H9 (cell line): Measurements from ENCODE around the gene MATN1. TPM values are rescaled to one million over a fixed set of nuclear protein-coding genes. Genes with fewer than 3 reads are reported as not detected.

ENCODE experiments used
- DNase-seq: peaks from one replicate; pipeline ENCODE4 v3.0.0-alpha.2; 2017
- H2AFZ ChIP-seq: one replicate; pipeline ENCODE4 v1.6.1; 2013; ENCODE audit warnings: mild to moderate bottlenecking, low read length, control low read depth, moderate library complexity
- H2AK5ac ChIP-seq: 2 replicates; pipeline ENCODE4 v1.6.1; 2013; ENCODE audit warnings: low read length, control low read depth, mixed read lengths; ENCODE audit not compliant: insufficient read length
- H2BK120ac ChIP-seq: one replicate; pipeline ENCODE4 v1.6.1; 2013; ENCODE audit warnings: low read depth, mild to moderate bottlenecking, low read length, control low read depth, inconsistent platforms; ENCODE audit not compliant: poor library complexity, severe bottlenecking
- H2BK12ac ChIP-seq: 2 replicates; pipeline ENCODE4 v1.6.1; 2013; ENCODE audit warnings: low read length, control low read depth, mixed read lengths, low read depth; ENCODE audit not compliant: insufficient read length
- H2BK15ac ChIP-seq: 2 replicates; pipeline ENCODE4 v1.6.1; 2013; ENCODE audit warnings: low read depth, low read length, control low read depth
- H2BK20ac ChIP-seq: one replicate; pipeline ENCODE4 v1.6.1; 2013; ENCODE audit warnings: low read depth, mild to moderate bottlenecking, low read length, control low read depth, inconsistent platforms; ENCODE audit not compliant: poor library complexity, severe bottlenecking
- H2BK5ac ChIP-seq: 2 replicates; pipeline ENCODE4 v1.6.1; 2013; ENCODE audit warnings: low read length, control low read depth, mixed read lengths; ENCODE audit not compliant: insufficient read length
- H3K14ac ChIP-seq: 2 replicates; pipeline ENCODE4 v1.6.1; 2013; ENCODE audit warnings: low read length, control low read depth; ENCODE audit not compliant: insufficient read depth
- H3K18ac ChIP-seq: 2 replicates; pipeline ENCODE4 v1.6.1; 2013; ENCODE audit warnings: low read depth, mild to moderate bottlenecking, mixed read lengths, low read length, control low read depth; ENCODE audit not compliant: insufficient read length
- H3K23ac ChIP-seq: 2 replicates; pipeline ENCODE4 v1.6.1; 2013; ENCODE audit warnings: low read length, control low read depth, mixed read lengths, low read depth; ENCODE audit not compliant: insufficient read length
- H3K23me2 ChIP-seq: 2 replicates; pipeline ENCODE4 v1.6.1; 2013; ENCODE audit warnings: low read depth, mild to moderate bottlenecking, mixed read lengths, low read length, control low read depth; ENCODE audit not compliant: insufficient read length, poor library complexity, severe bottlenecking
- H3K27ac ChIP-seq: 2 replicates; pipeline ENCODE4 v1.5.1; 2013; ENCODE audit warnings: low read length, control low read depth, mixed read lengths, low read depth; ENCODE audit not compliant: insufficient read length
- H3K27me3 ChIP-seq: 2 replicates; pipeline ENCODE4 v1.6.1; 2013; ENCODE audit warnings: low read length, control low read depth, inconsistent platforms; ENCODE audit not compliant: insufficient read depth
- H3K4ac ChIP-seq: 2 replicates; pipeline ENCODE4 v1.6.1; 2013; ENCODE audit warnings: low read depth, mild to moderate bottlenecking, control low read depth, inconsistent platforms, low read length, moderate library complexity
- H3K4me1 ChIP-seq: 2 replicates; pipeline ENCODE4 v1.6.1; 2013; ENCODE audit warnings: low read length, control low read depth, inconsistent platforms; ENCODE audit not compliant: insufficient read depth
- H3K4me2 ChIP-seq: 2 replicates; pipeline ENCODE4 v1.6.1; 2013; ENCODE audit warnings: low read length, control low read depth, mixed read lengths; ENCODE audit not compliant: insufficient read length, insufficient read depth
- H3K56ac ChIP-seq: 2 replicates; pipeline ENCODE4 v1.6.1; 2013; ENCODE audit warnings: low read depth, mild to moderate bottlenecking, mixed read lengths, low read length, control low read depth; ENCODE audit not compliant: insufficient read length
- H3K79me1 ChIP-seq: 2 replicates; pipeline ENCODE4 v1.6.1; 2013; ENCODE audit warnings: low read depth, mild to moderate bottlenecking, moderate library complexity, low read length, control low read depth, inconsistent platforms; ENCODE audit not compliant: insufficient read depth, poor library complexity, severe bottlenecking
- H3K79me2 ChIP-seq: 2 replicates; pipeline ENCODE4 v1.6.1; 2013; ENCODE audit warnings: low read length, control low read depth, inconsistent platforms; ENCODE audit not compliant: insufficient read depth
- H3K9ac ChIP-seq: 2 replicates; pipeline ENCODE4 v1.6.1; 2013; ENCODE audit warnings: low read length, control low read depth, mixed read lengths; ENCODE audit not compliant: insufficient read length; ENCODE audit errors: extremely low read depth
- H3K9me3 ChIP-seq: one replicate; pipeline ENCODE4 v1.6.1; 2013; ENCODE audit warnings: low read depth, low read length, inconsistent platforms; ENCODE audit not compliant: control insufficient read depth
- H3T11ph ChIP-seq: one replicate; pipeline ENCODE4 v1.6.1; 2013; ENCODE audit warnings: mild to moderate bottlenecking, low read length, control low read depth, inconsistent platforms
- H4K20me1 ChIP-seq: one replicate; pipeline ENCODE4 v1.6.1; 2013; ENCODE audit not compliant: control insufficient read depth, insufficient read length, insufficient read depth
- H4K5ac ChIP-seq: 2 replicates; pipeline ENCODE4 v1.6.1; 2013; ENCODE audit warnings: low read depth, mild to moderate bottlenecking, mixed read lengths, low read length, control low read depth; ENCODE audit not compliant: insufficient read length
- H4K8ac ChIP-seq: replicated peaks from 2 replicates; pipeline ENCODE4 v1.6.1; 2013; ENCODE audit warnings: low read length, control low read depth, mixed read lengths, low read depth; ENCODE audit not compliant: insufficient read length
- H4K91ac ChIP-seq: 2 replicates; pipeline ENCODE4 v1.6.1; 2013; ENCODE audit warnings: low read depth, mild to moderate bottlenecking, moderate library complexity, mixed read lengths, low read length, control low read depth; ENCODE audit not compliant: insufficient read length
- H3K27ac Mint-ChIP-seq, 3 experiments: 2 replicates in 2 of 3; 3 replicates in 1 of 3; pipeline ENCODE4 v1.8.0; 2020 to 2021; ENCODE audit warnings: mixed read lengths in 3 of 3, mild to moderate bottlenecking in 1 of 3, moderate library complexity in 1 of 3
- H3K27me3 Mint-ChIP-seq: 2 replicates; pipeline ENCODE4 v1.8.0; 2021; ENCODE audit warnings: low read depth, mild to moderate bottlenecking, moderate library complexity, mixed read lengths
- H3K36me3 Mint-ChIP-seq, 3 experiments: 2 replicates in 2 of 3; 3 replicates in 1 of 3; pipeline ENCODE4 v1.8.0; 2020 to 2021; ENCODE audit warnings: low read depth in 3 of 3, mixed read lengths in 3 of 3; ENCODE audit not compliant: insufficient read depth in 1 of 3
- H3K4me1 Mint-ChIP-seq, 2 experiments: 2 replicates each; pipeline ENCODE4 v1.8.0; 2020; ENCODE audit warnings: mixed read lengths in 2 of 2
- H3K4me3 Mint-ChIP-seq, 2 experiments: 2 replicates in 1 of 2; 3 replicates in 1 of 2; pipeline ENCODE4 v1.8.0; 2020 to 2021; ENCODE audit warnings: mild to moderate bottlenecking in 2 of 2, mixed read lengths in 2 of 2, moderate library complexity in 1 of 2
- H3K9me3 Mint-ChIP-seq, 2 experiments: 2 replicates in 1 of 2; 3 replicates in 1 of 2; pipeline ENCODE4 v1.8.0; 2020; ENCODE audit warnings: mild to moderate bottlenecking in 2 of 2, mixed read lengths in 2 of 2, moderate library complexity in 1 of 2
- WGBS: extraction: QIAGEN DNeasy Blood & Tissue Kit; methylation state at CpG from one replicate; pipeline ENCODE4 v1.1.7; 2013; ENCODE audit warnings: missing lambda C conversion rate, low lambda C conversion rate, mixed read lengths; ENCODE audit not compliant: insufficient read length; ENCODE audit errors: extremely low coverage; 5-methylcytosine and 5-hydroxymethylcytosine counted together
- total RNA-seq: library from RNA; stranded (reverse); gene quantifications from 2 replicates; pipeline ENCODE4 v1.2.1, GENCODE V29; 2021
- TF ChIP-seq, protein P1 (sequence below): fragments of 200-600 bp; sonication (generic); conservative IDR thresholded peaks from 3 replicates; pipeline ENCODE4 v1.8.0; 2021; ENCODE audit warnings: antibody characterized with exemption, mild to moderate bottlenecking

Gene MATN1
- total RNA-seq, 1 experiment from 2014 or later = not detected

DNA sequence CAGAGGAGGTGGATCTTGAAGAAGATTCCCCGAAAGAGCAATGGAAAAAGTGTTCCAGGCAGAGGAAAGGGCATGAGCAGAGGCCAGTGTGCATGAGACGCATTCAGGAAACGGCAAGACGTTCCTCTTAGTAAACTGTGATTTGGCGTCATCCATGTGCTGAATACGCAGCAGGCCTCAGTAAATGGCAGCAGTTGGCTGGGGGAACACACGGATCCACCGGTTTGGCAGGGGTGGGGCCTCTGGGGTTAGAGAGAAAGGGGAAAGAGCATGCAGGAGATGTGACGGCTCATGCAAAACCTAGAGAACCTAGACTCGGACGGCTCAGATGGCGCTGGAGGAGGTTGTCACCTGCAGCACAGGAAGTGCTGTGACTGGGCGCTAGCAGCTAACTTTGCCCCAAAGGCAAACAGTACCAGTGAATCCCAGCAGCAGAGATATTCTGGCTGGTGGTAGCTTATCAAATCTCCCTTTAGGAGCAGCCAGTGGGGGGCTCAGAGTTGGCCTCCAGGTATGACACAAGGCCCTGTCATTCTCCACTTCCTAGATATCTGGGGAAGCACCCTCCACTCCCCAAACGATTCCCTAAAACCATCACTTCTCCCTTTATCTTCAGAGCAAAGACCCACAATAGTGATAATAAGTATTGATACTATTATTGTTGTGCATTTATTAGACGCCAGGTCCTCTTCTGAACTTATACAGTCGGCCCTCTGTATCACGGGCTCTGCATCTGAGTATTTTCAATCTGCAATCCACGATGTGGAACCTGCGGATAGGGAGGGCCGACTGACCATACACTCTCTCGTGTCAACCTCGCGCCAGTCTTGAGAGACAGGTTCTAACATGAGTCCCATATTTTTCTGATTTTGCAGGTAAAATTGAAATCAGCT is 26.6 kb upstream of the MATN1 start:
- Histone ChIP-seq H3K4me2 (no peak overlapping the region), H3T11ph (no peak overlapping the region), H4K20me1 (no peaks in the 10 kb centered on the region), H2BK20ac (no peak overlapping the region), H3K27ac (no peak overlapping the region), H3K9me3 (no peaks in the 10 kb centered on the region), H3K4me1 (no peaks in the 10 kb centered on the region; the same call in 1 of the 2 replicates), H2BK15ac (no peak overlapping the region), H3K27me3 (no peaks in the 10 kb centered on the region), H2BK12ac (no peak overlapping the region), H3K56ac (no peak overlapping the region), H3K9ac (no peak overlapping the region), H3K14ac (no peak overlapping the region; the same call in 1 of the 2 replicates), H3K18ac (no peak overlapping the region), H4K5ac (no peak overlapping the region), H2AFZ (no peak overlapping the region), H3K4ac (no peak overlapping the region), H2BK120ac (no peak overlapping the region), H4K8ac (no peak overlapping the region), H3K23ac (no peak overlapping the region), H4K91ac (no peak overlapping the region), H2BK5ac (no peak overlapping the region), H3K23me2 (no peaks in the 10 kb centered on the region), H2AK5ac (no peak overlapping the region), H3K79me2 (no peaks in the 10 kb centered on the region), H3K79me1 (no peaks in the 10 kb centered on the region)
- no CpG with 5 or more reads among the region's 23 CpGs for WGBS
- Mint-ChIP-seq H3K4me1 (peaks cover 39 to 50% of the 10 kb centered on the region in 2 experiments), H3K4me3 (no peak overlapping the region), H3K27ac (peak overlapping the region in 2 of 3 experiments; percentile 33 to 53; a peak in 2 of 7 replicates), H3K9me3 (no peaks in the 10 kb centered on the region), H3K27me3 (peaks cover 3% of the 10 kb centered on the region; the same call in 1 of the 2 replicates), H3K36me3 (no peaks in the 10 kb centered on the region)
- TF ChIP-seq, protein P1, sequence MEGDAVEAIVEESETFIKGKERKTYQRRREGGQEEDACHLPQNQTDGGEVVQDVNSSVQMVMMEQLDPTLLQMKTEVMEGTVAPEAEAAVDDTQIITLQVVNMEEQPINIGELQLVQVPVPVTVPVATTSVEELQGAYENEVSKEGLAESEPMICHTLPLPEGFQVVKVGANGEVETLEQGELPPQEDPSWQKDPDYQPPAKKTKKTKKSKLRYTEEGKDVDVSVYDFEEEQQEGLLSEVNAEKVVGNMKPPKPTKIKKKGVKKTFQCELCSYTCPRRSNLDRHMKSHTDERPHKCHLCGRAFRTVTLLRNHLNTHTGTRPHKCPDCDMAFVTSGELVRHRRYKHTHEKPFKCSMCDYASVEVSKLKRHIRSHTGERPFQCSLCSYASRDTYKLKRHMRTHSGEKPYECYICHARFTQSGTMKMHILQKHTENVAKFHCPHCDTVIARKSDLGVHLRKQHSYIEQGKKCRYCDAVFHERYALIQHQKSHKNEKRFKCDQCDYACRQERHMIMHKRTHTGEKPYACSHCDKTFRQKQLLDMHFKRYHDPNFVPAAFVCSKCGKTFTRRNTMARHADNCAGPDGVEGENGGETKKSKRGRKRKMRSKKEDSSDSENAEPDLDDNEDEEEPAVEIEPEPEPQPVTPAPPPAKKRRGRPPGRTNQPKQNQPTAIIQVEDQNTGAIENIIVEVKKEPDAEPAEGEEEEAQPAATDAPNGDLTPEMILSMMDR = no peak
- no peak for DNase-seq
